ENCODE measurements around the gene UBC.
"Not testable (repeated sequence)": the region's sequence is repeated elsewhere in the genome, so short reads cannot be mapped to it uniquely, and the experiment has no call there.

- TF ChIP-seq CTCF (IDR thresholded peaks at IDR 0.05); EZH2 (IDR thresholded peaks at IDR 0.05; ENCODE audit: borderline replicate concordance, insufficient read depth, low read depth, low read length, poor library complexity, severe bottlenecking): not testable (repeated sequence)
Measured at GRCh38 chr12:124880335-124880734, 34.1 kb downstream of the UBC start.
